HepG2 (cell line): ENCODE data around the gene HPS3. TPM values are rescaled to one million over a fixed set of nuclear protein-coding genes. Genes with fewer than 3 reads are reported as not detected.

ENCODE experiments used
- ARID3A ChIP-seq: IDR thresholded peaks from 2 replicates; pipeline ENCODE4 v1.6.1; 2012; ENCODE audit warnings: low read depth, low read length, improper control_type of control experiment
- FOXP4 ChIP-seq: sonication (generic); formaldehyde crosslinking; IDR thresholded peaks from 2 replicates; pipeline ENCODE4 v1.4.0; 2020; ENCODE audit warnings: missing genetic modification reagents
- HMG20B ChIP-seq: conservative IDR thresholded peaks from 2 replicates; pipeline ENCODE4 v1.6.1; 2016; ENCODE audit warnings: missing genetic modification reagents, missing compliant biosample characterization
- KMT2B ChIP-seq: IDR thresholded peaks from 2 replicates; pipeline ENCODE4 v1.6.1; 2016; ENCODE audit warnings: missing genetic modification reagents, missing compliant biosample characterization
- NR2F2 ChIP-seq: IDR thresholded peaks from 2 replicates; pipeline ENCODE4 v1.6.1; 2012; ENCODE audit warnings: low read depth, inconsistent platforms, borderline replicate concordance
- SOX6 ChIP-seq, 2 experiments: fragments of 450-650 bp in 1 of 2; sonication (generic) in 1 of 2; formaldehyde crosslinking in 1 of 2; IDR thresholded peaks; 2 replicates each; pipeline versions ENCODE4 v1.4.0 to v1.6.1; 2017 to 2020; ENCODE audit warnings: antibody characterized with exemption in 1 of 2, mild to moderate bottlenecking in 1 of 2, missing genetic modification reagents in 1 of 2
- SP140L ChIP-seq: sonication (generic); formaldehyde crosslinking; IDR thresholded peaks from 2 replicates; pipeline ENCODE4 v1.4.0; 2020; ENCODE audit warnings: missing genetic modification reagents, borderline replicate concordance
- TAF1 ChIP-seq: sonication (generic); formaldehyde crosslinking; IDR thresholded peaks from 2 replicates; pipeline ENCODE4 v1.4.0; 2020; ENCODE audit warnings: missing genetic modification reagents
- THAP8 ChIP-seq: sonication (generic); formaldehyde crosslinking; IDR thresholded peaks from 2 replicates; pipeline ENCODE4 v1.5.1; 2020; ENCODE audit warnings: missing genetic modification reagents, mild to moderate bottlenecking, borderline replicate concordance
- XRCC5 ChIP-seq: fragments of 200-400 bp; formaldehyde crosslinking; optimal IDR thresholded peaks from 2 replicates; pipeline ENCODE3; 2017; ENCODE audit warnings: mild to moderate bottlenecking, low read length
- YEATS2 ChIP-seq: sonication (generic); formaldehyde crosslinking; IDR thresholded peaks from 2 replicates; pipeline ENCODE4 v1.4.0; 2020; ENCODE audit warnings: missing genetic modification reagents, borderline replicate concordance
- ZBTB4 ChIP-seq: sonication (generic); formaldehyde crosslinking; IDR thresholded peaks from 2 replicates; pipeline ENCODE4 v1.4.0; 2020; ENCODE audit warnings: missing genetic modification reagents, mild to moderate bottlenecking, borderline replicate concordance
- ZKSCAN8 ChIP-seq: IDR thresholded peaks from 2 replicates; pipeline ENCODE4 v1.6.1; 2016; ENCODE audit warnings: borderline replicate concordance, missing genetic modification reagents, missing compliant biosample characterization
- ZMYM4 ChIP-seq: sonication (generic); formaldehyde crosslinking; IDR thresholded peaks from 2 replicates; pipeline ENCODE4 v1.8.1; 2023; ENCODE audit warnings: mild to moderate bottlenecking, missing genetic modification reagents
- ZNF24 ChIP-seq: fragments of 450-650 bp; IDR thresholded peaks from 2 replicates; pipeline ENCODE4 v1.6.1; 2017; ENCODE audit warnings: antibody characterized with exemption, mild to moderate bottlenecking
- ZNF503 ChIP-seq: sonication (generic); formaldehyde crosslinking; IDR thresholded peaks from 2 replicates; pipeline ENCODE4 v1.4.0; 2020; ENCODE audit warnings: missing genetic modification reagents
- ZNF644 ChIP-seq: IDR thresholded peaks from 2 replicates; pipeline ENCODE4 v1.6.1; 2016; ENCODE audit warnings: low read depth
- ZNF747 ChIP-seq: sonication (generic); formaldehyde crosslinking; IDR thresholded peaks from 2 replicates; pipeline ENCODE4 v1.8.1; 2023; ENCODE audit warnings: missing genetic modification reagents, mild to moderate bottlenecking, borderline replicate concordance
- ZNF850 ChIP-seq: sonication (generic); formaldehyde crosslinking; conservative IDR thresholded peaks from 2 replicates; pipeline ENCODE4 v1.9.0; 2021; ENCODE audit warnings: mild to moderate bottlenecking, missing genetic modification reagents
- polyA plus RNA-seq, 8 experiments: library from polyadenylated mRNA; depleted of rRNA in 3 of 8; stranded (reverse) in 7 of 8; unstranded in 1 of 8; fragments of >200 nt; fragmentation: Illumina TruSeq in 4 of 8; extraction: Trizol in 4 of 8; gene quantifications; 2 replicates each; pipeline versions ENCODE4 v1.2.1 to v1.2.3, GENCODE V29; 2011 to 2016; ENCODE audit warnings: low read depth in 4 of 8, missing spikeins in 1 of 8, mixed read lengths in 1 of 8; ENCODE audit not compliant: insufficient read depth in 1 of 8
- total RNA-seq, 5 experiments: library from RNA; depleted of rRNA; stranded (reverse); fragments of >200 nt; fragmentation: Illumina TruSeq; extraction: Trizol; gene quantifications; 2 replicates each; pipeline ENCODE4 v1.2.3, GENCODE V29; 2016; ENCODE audit warnings: low read depth in 1 of 5

HPS3 gene
- total and polyA plus RNA-seq, 2 of the 13 experiments (the other 11 are each of a cell fraction or from before 2014, with no cell fraction given), result 9.5 to 18.9 TPM

GRCh38 chr3:149221783-149222517 is 92.5 kb downstream of the HPS3 start, which contains the start of gene CP (continued):
- TF ChIP-seq ZNF850 (CRISPR knock-in tag) (no peak), YEATS2 (CRISPR knock-in tag) (peak; percentile 26; the same call in 1 of the 2 replicates), THAP8 (no peak), XRCC5 (no peak), HMG20B (CRISPR knock-in tag) (0 out of 2 replicates have a peak, but pooled peaks have one; percentile 14), SP140L (CRISPR knock-in tag) (peak; percentile 58; the same call in 1 of the 2 replicates), SOX6 (IDR thresholded peaks at IDR 0.05) (no peak), SOX6 (CRISPR knock-in tag; IDR thresholded peaks at IDR 0.05) (peak; percentile 98), ZNF747 (0 out of 2 replicates have a peak, but pooled peaks have one; percentile 38), ZNF503 (CRISPR knock-in tag) (peak; percentile 52; the same call in 1 of the 2 replicates), ZBTB4 (no peak), ZNF24 (peak; percentile 71; the same call in 1 of the 2 replicates), ZMYM4 (peak; percentile 47; the same call in 1 of the 2 replicates), ZKSCAN8 (CRISPR knock-in tag) (peak; percentile 45; the same call in 1 of the 2 replicates), FOXP4 (CRISPR knock-in tag) (peak; percentile 94), ARID3A (0 out of 2 replicates have a peak, but pooled peaks have one; percentile 21), TAF1 (CRISPR knock-in tag) (peak; percentile 52; the same call in 1 of the 2 replicates), NR2F2 (peak; percentile 48; the same call in 1 of the 2 replicates), ZNF644 (CRISPR knock-in tag) (0 out of 2 replicates have a peak, but pooled peaks have one; percentile 28), KMT2B (CRISPR knock-in tag) (peak; percentile 32; the same call in 1 of the 2 replicates)
